ENCODE data around the gene GLB1L3.
"Not testable (repeated sequence)": the region's sequence is repeated elsewhere in the genome, so short reads cannot be mapped to it uniquely, and the experiment has no call there.

Gene GLB1L3

DNA sequence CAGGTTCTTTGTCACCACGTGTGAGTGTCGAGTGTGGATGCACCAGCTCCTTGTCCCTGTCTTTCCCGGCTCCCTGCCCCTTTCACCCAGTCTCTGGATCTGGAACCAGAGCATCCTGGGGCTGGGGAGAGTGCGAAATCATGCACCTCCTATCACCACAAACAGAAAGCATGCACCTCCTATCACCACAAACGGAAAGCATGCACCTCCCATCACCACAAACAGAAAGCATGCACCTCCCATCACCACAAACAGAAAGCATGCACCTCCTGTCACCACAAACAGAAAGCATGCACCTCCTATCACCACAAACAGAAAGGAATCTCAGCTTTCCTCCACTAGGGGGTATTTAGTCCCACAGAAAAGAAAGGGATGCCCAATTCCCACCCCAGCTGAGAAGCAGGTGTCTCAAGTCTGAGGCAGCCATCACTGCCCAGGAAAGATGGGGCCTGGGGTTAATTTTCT is 5.9 kb upstream of the GLB1L3 start:
- H3K36me3 ChIP-seq (ENCODE audit: insufficient read depth, low read length): peaks cover under 1% of the 10 kb centered on the region
- peaks cover 16% of the 10 kb centered on the region for H3K27me3 ChIP-seq (ENCODE audit: insufficient read depth, low read length)
- H2AFZ ChIP-seq (ENCODE audit: low read depth, low read length): no peak overlapping the region
- no peaks in the 10 kb centered on the region for H3K9me3 ChIP-seq (ENCODE audit: low read length)
- H3K4me3 ChIP-seq (ENCODE audit: low read length): no peak overlapping the region
- H3K4me1 ChIP-seq (ENCODE audit: insufficient read depth, low read length): peaks cover 39% of the 10 kb centered on the region

DNA sequence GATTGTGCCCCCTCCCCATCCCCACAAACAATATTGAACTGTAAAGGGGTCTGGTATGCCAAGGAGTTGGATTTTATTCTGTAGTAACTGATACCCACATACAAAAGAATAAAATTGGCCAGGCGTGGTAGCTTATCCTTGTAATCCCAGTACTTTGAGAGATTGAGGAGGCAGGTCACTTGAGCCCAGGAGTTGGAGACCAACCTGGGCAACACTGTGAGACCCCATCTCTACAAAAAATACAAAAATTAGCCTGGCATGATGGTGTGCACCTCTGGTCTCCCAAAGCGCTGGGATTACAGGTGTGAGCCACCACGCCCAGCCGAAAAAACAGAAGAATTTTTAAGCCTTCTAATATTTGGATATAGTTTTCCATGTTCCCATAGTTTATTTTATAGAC is 4.2 kb upstream of the GLB1L3 start:
- no peak overlapping the region for H2AFZ ChIP-seq (ENCODE audit: low read depth, low read length)
- H3K9me3 ChIP-seq (ENCODE audit: low read length): no peaks in the 10 kb centered on the region
- peaks cover 48% of the 10 kb centered on the region for H3K4me1 ChIP-seq (ENCODE audit: insufficient read depth, low read length)
- H3K4me3 ChIP-seq (ENCODE audit: low read length): no peak overlapping the region
- H3K27me3 ChIP-seq (ENCODE audit: insufficient read depth, low read length): peaks cover 33% of the 10 kb centered on the region
- no peaks in the 10 kb centered on the region for H3K36me3 ChIP-seq (ENCODE audit: insufficient read depth, low read length)

DNA sequence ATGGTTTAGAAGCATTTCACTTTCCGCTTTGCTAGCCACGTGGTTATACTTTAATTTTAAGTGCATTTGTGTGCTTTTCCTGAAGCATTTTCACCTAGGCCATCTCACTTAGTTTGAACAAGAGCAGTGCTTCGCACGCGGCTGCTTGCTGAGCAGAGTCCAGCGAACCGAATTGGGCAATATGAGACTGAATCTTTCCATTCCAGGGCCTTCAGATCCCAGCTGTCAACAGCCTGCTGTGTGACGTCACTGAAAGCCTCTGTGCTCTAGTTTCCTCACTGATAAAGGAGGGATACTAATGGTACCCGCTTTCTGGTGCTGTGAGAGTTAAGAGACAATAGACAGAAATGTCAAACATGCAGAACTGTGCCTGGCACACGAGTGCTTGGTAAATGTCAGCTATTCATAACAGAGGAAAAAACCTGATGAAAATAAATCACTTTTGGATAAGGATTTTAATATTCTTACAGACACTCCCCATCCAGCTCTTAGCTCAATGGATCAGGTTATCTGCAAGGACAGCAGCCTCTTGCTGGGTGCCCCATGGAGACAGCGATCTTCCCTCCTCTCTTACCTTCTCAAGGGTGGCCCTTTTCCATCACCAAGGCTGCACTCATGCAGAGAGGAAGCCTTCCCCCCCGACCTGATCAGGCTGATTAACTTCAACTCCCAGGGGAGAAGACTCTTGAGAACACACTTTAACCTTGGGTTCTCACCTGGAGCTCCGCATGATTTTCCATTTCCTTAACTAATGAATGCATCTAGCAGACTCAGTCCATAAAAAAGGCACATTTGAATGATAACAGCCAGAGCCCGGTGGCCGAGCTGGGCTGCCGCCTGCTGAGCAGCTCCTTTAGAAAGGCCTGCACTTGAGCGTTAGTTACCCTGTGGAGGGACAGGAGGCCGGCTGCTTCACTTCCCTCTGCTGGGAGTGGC is 3.5 kb upstream of the GLB1L3 start:
- Histone ChIP-seq H3K4me3 (ENCODE audit: low read length) (no peak overlapping the region), H3K27me3 (ENCODE audit: insufficient read depth, low read length) (peaks cover 39% of the 10 kb centered on the region), H3K9me3 (ENCODE audit: low read length) (no peaks in the 10 kb centered on the region), H3K36me3 (ENCODE audit: insufficient read depth, low read length) (no peaks in the 10 kb centered on the region), H2AFZ (ENCODE audit: low read depth, low read length) (no peak overlapping the region), H3K4me1 (ENCODE audit: insufficient read depth, low read length) (peaks cover 42% of the 10 kb centered on the region)

DNA sequence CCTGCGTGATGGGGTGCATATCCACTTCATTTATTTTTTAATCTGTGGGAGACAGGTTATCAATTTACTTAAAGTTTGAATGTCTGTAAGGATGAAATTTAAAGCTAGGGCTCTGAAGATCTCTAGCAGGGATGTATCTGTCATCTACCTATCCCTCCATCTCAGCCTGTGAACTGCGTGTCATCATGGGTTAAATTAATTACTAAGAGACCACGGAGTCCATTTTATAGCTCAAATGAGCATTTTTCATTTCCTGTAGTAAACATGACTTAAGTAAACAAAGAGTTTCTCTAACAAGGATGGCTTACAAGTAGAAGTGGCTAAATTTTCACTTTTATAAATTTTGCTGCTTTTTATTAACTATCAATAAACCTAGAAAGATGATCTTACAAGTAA is 2.9 kb upstream of the GLB1L3 start:
- H3K4me1 ChIP-seq (ENCODE audit: insufficient read depth, low read length): peaks cover 36% of the 10 kb centered on the region
- H3K9me3 ChIP-seq (ENCODE audit: low read length): peaks cover 2% of the 10 kb centered on the region
- H2AFZ ChIP-seq (ENCODE audit: low read depth, low read length): no peak overlapping the region
- no peaks in the 10 kb centered on the region for H3K36me3 ChIP-seq (ENCODE audit: insufficient read depth, low read length)
- H3K27me3 ChIP-seq (ENCODE audit: insufficient read depth, low read length): peaks cover 46% of the 10 kb centered on the region
- H3K4me3 ChIP-seq (ENCODE audit: low read length): no peak overlapping the region

DNA sequence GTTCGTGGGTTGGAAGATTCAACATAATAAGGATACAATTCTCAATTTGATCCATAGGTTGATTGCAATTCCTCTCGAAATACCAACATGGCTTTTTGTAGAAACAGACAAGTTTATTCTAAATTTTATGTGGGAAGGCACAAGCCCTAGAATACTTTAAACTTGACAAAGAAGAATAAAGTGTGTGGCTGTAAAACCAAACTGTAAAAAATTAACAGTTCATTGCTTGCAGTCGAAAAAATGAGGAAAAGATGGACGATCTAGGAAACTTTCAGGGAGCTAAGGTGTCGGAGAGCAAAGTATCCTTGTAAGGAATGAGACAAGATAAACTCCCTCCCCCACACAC is 1.0 kb upstream of the GLB1L3 start:
- Histone ChIP-seq H3K9me3 (ENCODE audit: low read length) (peaks cover 5% of the 10 kb centered on the region), H3K27me3 (ENCODE audit: insufficient read depth, low read length) (peaks cover 54% of the 10 kb centered on the region), H2AFZ (ENCODE audit: low read depth, low read length) (no peak overlapping the region), H3K4me1 (ENCODE audit: insufficient read depth, low read length) (peaks cover 28% of the 10 kb centered on the region), H3K4me3 (ENCODE audit: low read length) (peak overlapping the region; percentile 32), H3K36me3 (ENCODE audit: insufficient read depth, low read length) (no peaks in the 10 kb centered on the region)

DNA sequence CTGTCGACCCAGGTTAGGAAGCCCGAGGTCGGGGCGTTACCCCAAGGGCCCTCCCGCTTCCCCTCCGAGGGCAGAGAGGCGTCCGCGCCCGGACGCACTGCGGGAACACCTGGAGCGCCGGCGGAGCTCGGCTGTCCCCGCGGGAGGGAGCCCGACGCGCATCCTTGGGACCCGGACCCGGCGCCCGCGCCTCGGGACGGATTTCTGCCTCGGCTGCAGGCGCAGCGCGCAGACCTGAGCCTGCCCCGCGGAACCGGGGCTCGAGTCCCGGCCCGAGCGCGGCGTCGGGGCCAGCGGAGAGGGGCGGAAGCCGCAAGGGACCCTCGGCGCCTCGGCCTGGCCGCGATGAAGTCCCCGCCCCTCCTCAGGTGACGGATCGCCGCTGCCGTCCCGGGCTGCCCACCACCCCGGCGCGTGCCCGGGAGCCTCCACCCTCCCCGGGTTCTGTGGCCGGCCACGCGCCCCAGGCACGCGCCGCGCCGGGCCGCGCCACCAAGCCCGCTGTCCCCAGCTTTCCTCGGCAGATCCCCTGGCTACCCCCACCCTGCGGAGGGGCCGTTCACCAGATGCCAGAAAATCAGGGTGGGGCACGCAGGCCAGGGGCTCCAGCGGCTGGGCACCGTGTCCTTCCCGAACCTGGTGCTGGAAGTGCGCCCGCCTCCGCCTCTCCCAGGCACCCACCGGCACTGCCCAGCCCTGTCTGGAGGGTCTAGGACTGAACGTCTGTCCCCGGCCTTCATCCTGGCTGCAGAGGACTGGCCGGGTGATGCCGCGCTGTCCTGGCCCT is 410 bp downstream of the GLB1L3 start:
- Histone ChIP-seq H2AFZ (ENCODE audit: low read depth, low read length) (peak overlapping the region; percentile 68), H3K4me1 (ENCODE audit: insufficient read depth, low read length) (peaks cover 28% of the 10 kb centered on the region), H3K4me3 (ENCODE audit: low read length) (peak overlapping the region; percentile 32), H3K9me3 (ENCODE audit: low read length) (peaks cover 5% of the 10 kb centered on the region), H3K27me3 (ENCODE audit: insufficient read depth, low read length) (peaks cover 59% of the 10 kb centered on the region), H3K36me3 (ENCODE audit: insufficient read depth, low read length) (no peaks in the 10 kb centered on the region)

DNA sequence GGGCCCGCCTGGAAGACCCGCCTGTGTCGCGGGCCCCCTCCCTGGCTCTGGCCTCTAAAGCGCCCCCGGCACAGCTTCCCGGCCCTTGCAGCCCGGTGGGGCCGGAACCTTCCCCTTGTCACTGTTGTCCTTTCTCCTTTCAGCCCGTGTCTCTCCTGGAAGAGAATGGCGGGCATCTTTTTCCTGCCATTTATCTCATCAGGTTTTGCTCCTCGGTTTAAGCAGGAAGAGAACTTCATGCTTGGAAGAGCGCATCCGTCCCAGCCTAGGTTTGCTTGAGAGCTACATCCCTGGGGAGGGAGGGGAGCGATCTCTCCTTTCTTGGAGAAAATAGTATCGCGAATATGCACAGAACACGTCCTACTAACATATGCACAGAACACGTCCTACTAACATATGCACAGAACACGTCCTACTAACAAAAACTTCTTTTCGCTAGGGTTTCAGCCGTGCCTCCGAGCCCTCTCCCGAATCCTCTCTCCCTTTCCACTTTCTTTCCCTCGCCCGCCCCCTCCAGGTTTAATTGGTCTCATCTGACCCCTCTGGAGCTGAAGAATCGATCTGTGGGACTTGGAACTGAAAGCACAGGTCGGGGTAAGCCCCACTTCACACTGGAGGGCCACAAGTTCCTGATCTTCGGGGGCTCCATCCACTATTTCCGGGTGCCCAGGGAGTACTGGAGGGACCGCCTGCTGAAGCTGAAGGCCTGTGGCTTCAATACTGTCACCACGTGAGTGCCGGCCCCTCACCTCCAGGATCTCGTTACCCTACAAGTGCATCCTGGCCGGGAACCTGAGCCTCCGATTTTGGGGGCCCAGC is 1.2 kb downstream of the GLB1L3 start:
- Histone ChIP-seq H3K36me3 (ENCODE audit: insufficient read depth, low read length) (no peaks in the 10 kb centered on the region), H3K4me1 (ENCODE audit: insufficient read depth, low read length) (peaks cover 26% of the 10 kb centered on the region), H3K4me3 (ENCODE audit: low read length) (peak overlapping the region; percentile 32), H2AFZ (ENCODE audit: low read depth, low read length) (peak overlapping the region; percentile 68), H3K9me3 (ENCODE audit: low read length) (peaks cover 5% of the 10 kb centered on the region), H3K27me3 (ENCODE audit: insufficient read depth, low read length) (peaks cover 59% of the 10 kb centered on the region)

DNA sequence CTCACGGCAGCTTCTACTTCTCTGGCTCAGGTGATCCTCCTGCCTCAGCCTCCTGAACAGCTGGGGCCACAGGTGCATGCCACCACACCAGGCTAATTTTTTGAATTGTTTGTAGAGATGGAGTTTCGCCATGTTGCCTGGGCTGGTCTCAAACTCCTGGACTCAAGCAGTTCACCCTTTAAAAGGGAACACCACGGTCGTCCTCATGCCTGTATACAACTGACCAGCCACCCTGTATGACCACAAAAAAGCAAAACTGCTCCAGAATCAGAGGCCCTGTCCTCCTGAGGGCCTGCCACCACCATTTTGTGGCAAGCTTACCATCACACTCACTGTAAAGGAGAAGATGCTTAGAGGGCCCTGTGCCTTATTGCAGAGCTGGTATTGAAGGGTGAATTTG is 2.2 kb downstream of the GLB1L3 start:
- H3K36me3 ChIP-seq (ENCODE audit: insufficient read depth, low read length): no peaks in the 10 kb centered on the region

DNA sequence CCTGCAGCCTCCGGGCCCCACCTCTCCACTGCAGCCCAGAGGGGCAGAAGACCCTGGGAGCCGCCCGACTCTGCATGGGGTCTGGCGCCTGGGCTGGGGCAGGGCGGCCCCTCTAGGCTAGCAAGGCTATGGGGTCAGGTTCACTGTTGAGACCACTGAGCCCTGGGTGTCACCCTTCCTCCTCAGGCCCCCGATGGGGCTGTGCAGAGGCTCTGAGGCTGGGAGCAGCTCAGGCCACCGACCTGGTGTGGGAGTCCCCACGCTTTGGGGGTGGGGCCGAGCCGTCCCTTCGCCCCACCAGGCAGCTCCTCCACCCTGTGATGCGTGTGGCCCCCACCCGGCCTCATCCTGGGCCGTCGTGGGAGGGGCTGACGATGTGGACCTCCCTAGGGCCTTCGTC is 5.5 kb downstream of the GLB1L3 start:
- not testable (repeated sequence) for H3K4me1 ChIP-seq (ENCODE audit: insufficient read depth, low read length); H3K36me3 ChIP-seq (ENCODE audit: insufficient read depth, low read length); H3K9me3 ChIP-seq (ENCODE audit: low read length); H3K4me3 ChIP-seq (ENCODE audit: low read length); H2AFZ ChIP-seq (ENCODE audit: low read depth, low read length)
- H3K27me3 ChIP-seq (ENCODE audit: insufficient read depth, low read length): peaks cover 32% of the 10 kb centered on the region

More for the DNA sequence above, 2.2 kb downstream of the GLB1L3 start:
- peaks cover 59% of the 10 kb centered on the region for H3K27me3 ChIP-seq (ENCODE audit: insufficient read depth, low read length)
- peaks cover 16% of the 10 kb centered on the region for H3K4me1 ChIP-seq (ENCODE audit: insufficient read depth, low read length)
- H3K9me3 ChIP-seq (ENCODE audit: low read length): peaks cover 5% of the 10 kb centered on the region
- H3K4me3 ChIP-seq (ENCODE audit: low read length): no peak overlapping the region
- no peak overlapping the region for H2AFZ ChIP-seq (ENCODE audit: low read depth, low read length)

DNA sequence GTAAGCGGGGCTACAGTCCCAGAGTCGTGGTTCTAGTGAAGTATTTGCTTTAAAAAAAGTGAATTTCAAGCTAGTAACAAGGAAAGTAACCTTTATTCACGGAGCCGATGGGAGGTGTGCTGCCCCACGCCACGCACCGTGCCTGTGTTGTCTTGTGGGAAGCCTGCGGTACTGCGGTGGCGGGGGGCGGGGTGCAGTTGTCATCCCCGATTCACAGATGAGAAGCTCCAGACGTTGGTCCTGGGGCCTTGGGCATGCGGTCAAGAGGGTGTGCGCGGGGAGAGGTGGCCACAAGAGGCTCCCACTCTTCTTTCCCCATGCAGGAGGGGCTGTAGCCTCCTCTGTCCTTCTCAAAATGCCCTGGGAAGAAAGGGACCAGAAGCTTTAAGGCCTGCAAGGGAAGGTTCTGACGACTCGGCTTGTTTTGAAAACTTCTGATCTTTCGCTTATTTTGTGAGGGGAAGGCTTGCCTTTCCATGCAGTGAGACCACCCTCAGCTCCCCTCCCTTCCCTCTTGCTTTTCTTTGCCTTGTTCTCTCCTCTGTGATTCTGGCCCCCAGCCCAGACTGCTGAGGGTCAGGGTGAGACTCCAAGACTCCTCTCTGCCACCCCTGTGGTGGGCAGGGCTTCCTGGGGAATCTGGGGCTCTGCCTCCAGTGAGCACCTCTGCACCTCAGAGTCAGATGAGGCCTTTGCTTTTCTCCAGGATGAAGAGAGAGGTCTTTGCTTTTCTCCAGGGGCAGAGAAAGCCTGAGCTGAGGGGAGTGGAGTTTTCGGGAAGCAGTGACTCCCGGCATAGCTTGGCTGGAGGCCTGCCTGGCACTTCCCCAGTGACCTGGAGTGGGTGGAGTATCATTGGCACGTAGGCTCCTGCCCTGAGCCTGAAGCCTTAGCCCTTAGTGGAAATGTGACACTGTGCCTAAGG is 6.2 kb downstream of the GLB1L3 start:
- Histone ChIP-seq H3K4me1 (ENCODE audit: insufficient read depth, low read length) (no peaks in the 10 kb centered on the region), H2AFZ (ENCODE audit: low read depth, low read length) (no peak overlapping the region), H3K9me3 (ENCODE audit: low read length) (peaks cover 5% of the 10 kb centered on the region), H3K27me3 (ENCODE audit: insufficient read depth, low read length) (peaks cover 25% of the 10 kb centered on the region), H3K36me3 (ENCODE audit: insufficient read depth, low read length) (no peaks in the 10 kb centered on the region), H3K4me3 (ENCODE audit: low read length) (no peak overlapping the region)

DNA sequence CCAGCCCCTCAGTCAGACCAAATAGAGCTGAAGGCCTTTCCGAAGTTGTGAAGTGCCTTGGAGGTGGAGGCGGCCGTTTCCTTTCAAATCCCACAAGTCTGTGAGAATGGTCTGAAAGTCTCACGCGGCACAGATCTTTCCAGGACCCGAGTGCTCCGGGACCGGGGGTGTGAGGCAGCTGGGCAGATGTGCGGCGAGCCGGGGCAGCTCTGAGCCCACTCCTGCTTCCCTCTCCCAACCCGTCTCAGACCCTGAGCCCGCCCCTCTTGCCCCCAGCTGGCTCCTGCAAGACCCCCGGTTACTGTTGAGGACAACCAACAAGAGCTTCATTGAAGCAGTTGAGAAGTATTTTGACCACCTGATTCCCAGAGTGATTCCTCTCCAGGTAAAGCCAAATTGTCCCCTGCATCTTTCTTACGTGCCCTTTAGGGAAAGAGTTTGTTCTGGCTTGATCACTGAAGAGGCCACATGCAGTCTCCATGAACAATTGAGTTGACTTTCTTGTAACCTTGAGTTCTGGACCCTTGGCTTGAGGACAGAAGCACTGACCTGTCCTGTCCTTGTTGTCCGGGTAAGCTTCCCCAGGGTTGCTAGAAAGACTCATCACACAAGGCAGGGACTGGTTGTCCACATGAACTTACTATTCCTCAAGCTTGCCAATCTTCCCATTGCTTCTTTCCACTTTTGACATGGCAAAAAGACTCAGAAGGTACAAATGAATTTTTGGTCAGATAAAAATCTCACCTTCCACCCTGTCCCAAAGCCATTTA is 7.5 kb downstream of the GLB1L3 start:
- Histone ChIP-seq H3K27me3 (ENCODE audit: insufficient read depth, low read length) (peaks cover 13% of the 10 kb centered on the region), H3K9me3 (ENCODE audit: low read length) (no peaks in the 10 kb centered on the region), H3K4me3 (ENCODE audit: low read length) (no peak overlapping the region), H2AFZ (ENCODE audit: low read depth, low read length) (no peak overlapping the region), H3K4me1 (ENCODE audit: insufficient read depth, low read length) (no peaks in the 10 kb centered on the region), H3K36me3 (ENCODE audit: insufficient read depth, low read length) (no peaks in the 10 kb centered on the region)

All from neuron (in vitro differentiated cells).